ENCODE results near the gene SLC4A7. TPM values are rescaled to one million over a fixed set of nuclear protein-coding genes. Genes with fewer than 3 reads are reported as not detected.

SLC4A7 gene
- total RNA-seq, 1 experiment from 2014 or later, result 90.8 TPM

GRCh38 chr3:27429909-27430308 lies 54.3 kb downstream of the SLC4A7 start:
- no peaks in the 10 kb centered on the region for H3K4me1 Mint-ChIP-seq
- ATAC-seq (no peak), DNase-seq (ENCODE audit: low spot score) (no peak)
- H3K27me3 Mint-ChIP-seq (ENCODE audit: low read depth), result no peaks in the 10 kb centered on the region
- H3K27ac Mint-ChIP-seq, result no peak overlapping the region
- TF ChIP-seq AR (CRISPR knock-in tag; IDR thresholded peaks at IDR 0.05), result no peak
- H3K9me3 Mint-ChIP-seq, result no peaks in the 10 kb centered on the region
- ChIA-PET POLR2A (interaction anchor here (0.6 to 0.7 kb wide), 2 partner anchors 140 to 245 kb away, joined by 3 read pairs; no protein-coding TSS in a partner anchor), CTCF (no interaction called here)
- no peak overlapping the region for H3K4me3 Mint-ChIP-seq
- peaks cover 50% of the 10 kb centered on the region for H3K36me3 Mint-ChIP-seq

- Mint-ChIP-seq H3K4me3 (no peak overlapping the region), H3K4me1 (no peaks in the 10 kb centered on the region), H3K36me3 (peaks cover 48% of the 10 kb centered on the region), H3K27ac (no peak overlapping the region), H3K9me3 (no peaks in the 10 kb centered on the region), H3K27me3 (ENCODE audit: low read depth) (no peaks in the 10 kb centered on the region)
- ChIA-PET POLR2A (no interaction called here), CTCF (interaction anchor here (1.2 kb wide), 1 partner anchor 230 kb away, joined by 4 read pairs; no protein-coding TSS in a partner anchor)
- ATAC-seq (no peak), DNase-seq (ENCODE audit: low spot score) (no peak)
- no peak for TF ChIP-seq IRF1 (CRISPR knock-in tag; IDR thresholded peaks at IDR 0.05)
- no peak for TF ChIP-seq PRDM15 (CRISPR knock-in tag; IDR thresholded peaks at IDR 0.05)
- TF ChIP-seq ZNF671 (CRISPR knock-in tag; IDR thresholded peaks at IDR 0.05), result no peak
- no peak for TF ChIP-seq ATF3 (CRISPR knock-in tag; conservative IDR thresholded peaks at IDR 0.05)
- no peak for TF ChIP-seq FOXJ3 (CRISPR knock-in tag; IDR thresholded peaks at IDR 0.05; ENCODE audit: borderline replicate concordance)
- TF ChIP-seq JAZF1 (CRISPR knock-in tag; IDR thresholded peaks at IDR 0.05), result no peak
- TF ChIP-seq AR (CRISPR knock-in tag; IDR thresholded peaks at IDR 0.05), result no peak
These were observed 55.7 kb downstream of the SLC4A7 start for GRCh38 chr3:27428446-27428845.

GRCh38 chr3:27426926-27427325 lies 57.3 kb downstream of the SLC4A7 start:
- DNase-seq (ENCODE audit: low spot score) (no peak), ATAC-seq (no peak)
- POLR2A ChIA-PET, result no interaction called here
- Mint-ChIP-seq H3K27me3 (ENCODE audit: low read depth) (no peaks in the 10 kb centered on the region), H3K4me1 (no peaks in the 10 kb centered on the region), H3K36me3 (peaks cover 40% of the 10 kb centered on the region), H3K27ac (no peak overlapping the region), H3K9me3 (no peaks in the 10 kb centered on the region), H3K4me3 (no peak overlapping the region)
- CTCF ChIA-PET, result interaction anchor here (0.7 kb wide), 1 partner anchor 166 kb away, joined by 3 read pairs; no protein-coding TSS in a partner anchor
- TF ChIP-seq IRF2 (CRISPR knock-in tag; IDR thresholded peaks at IDR 0.05; ENCODE audit: borderline replicate concordance, low read depth), result no peak
- no peak for TF ChIP-seq ATF6 (CRISPR knock-in tag; IDR thresholded peaks at IDR 0.05)
- no peak for TF ChIP-seq FOXP4 (CRISPR knock-in tag; IDR thresholded peaks at IDR 0.05)
- no peak for TF ChIP-seq TCF7 (CRISPR knock-in tag; IDR thresholded peaks at IDR 0.05; ENCODE audit: low read depth)
- no peak for TF ChIP-seq ZBTB43 (CRISPR knock-in tag; IDR thresholded peaks at IDR 0.05)
- no peak for TF ChIP-seq MXD4 (CRISPR knock-in tag; IDR thresholded peaks at IDR 0.05; ENCODE audit: borderline replicate concordance)
- TF ChIP-seq ELF4 (CRISPR knock-in tag; IDR thresholded peaks at IDR 0.05; ENCODE audit: low read depth), result no peak
- no peak for TF ChIP-seq NR2C2 (CRISPR knock-in tag; IDR thresholded peaks at IDR 0.05)

Data from WTC11 (cell line).